AG08396 (cell line): Measurements from ENCODE around the gene TMEM106A.
"Not testable (repeated sequence)": the region's sequence is repeated elsewhere in the genome, so short reads cannot be mapped to it uniquely, and the experiment has no call there.

ENCODE experiments used
- DNase-seq: peaks from one replicate; pipeline ENCODE4 v3.0.0; 2012; ENCODE audit warnings: low spot score, mixed read lengths

Gene TMEM106A, protein sequence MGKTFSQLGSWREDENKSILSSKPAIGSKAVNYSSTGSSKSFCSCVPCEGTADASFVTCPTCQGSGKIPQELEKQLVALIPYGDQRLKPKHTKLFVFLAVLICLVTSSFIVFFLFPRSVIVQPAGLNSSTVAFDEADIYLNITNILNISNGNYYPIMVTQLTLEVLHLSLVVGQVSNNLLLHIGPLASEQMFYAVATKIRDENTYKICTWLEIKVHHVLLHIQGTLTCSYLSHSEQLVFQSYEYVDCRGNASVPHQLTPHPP

DNA sequence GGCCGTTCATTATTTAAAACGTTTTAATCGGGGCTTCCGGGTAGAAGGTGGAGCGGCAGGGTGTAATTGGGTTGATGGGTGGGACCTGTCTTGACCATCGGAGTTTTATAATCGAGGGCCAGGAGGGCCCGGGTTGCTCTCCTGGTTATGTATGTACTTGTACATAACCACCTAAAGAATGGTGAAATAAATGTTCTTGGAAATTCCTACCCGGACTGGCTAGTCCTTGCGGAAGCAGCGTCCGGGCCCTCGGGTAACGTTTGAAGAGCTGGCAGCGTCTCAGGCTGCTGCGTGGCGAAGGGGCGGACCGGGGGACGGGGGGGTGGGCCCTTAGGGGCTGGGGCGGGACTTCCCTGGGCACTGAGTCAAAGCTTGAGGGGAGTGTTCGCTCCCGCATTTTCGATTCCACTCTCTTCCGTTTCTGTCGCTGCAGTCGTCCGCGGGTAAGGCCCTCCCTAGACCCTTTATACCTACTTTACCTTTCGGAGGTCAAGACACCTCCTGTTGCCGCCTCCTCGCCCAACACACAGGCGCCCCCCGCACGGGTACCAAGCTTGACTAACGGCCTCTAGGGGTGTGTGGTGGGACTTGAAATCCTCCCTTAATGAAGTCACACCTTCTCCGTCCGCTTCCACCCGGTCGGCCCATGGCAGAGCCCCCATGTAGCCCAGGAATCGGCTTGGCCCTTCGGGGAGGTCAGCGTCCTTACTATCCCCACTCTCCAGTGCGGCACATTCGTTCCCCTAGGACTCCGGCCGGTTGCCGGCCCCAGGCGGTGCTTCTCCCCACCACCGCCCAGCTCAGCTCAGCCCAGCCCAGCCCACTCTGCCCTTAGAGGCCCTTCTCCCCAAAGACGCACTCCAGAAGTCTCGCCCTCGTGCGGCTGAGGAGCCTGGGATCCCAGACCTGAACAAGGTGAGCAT is at the start of gene TMEM106A:
TSS of gene TMEM106A (plus strand) at position 396 of the 923 bp plus-strand sequence. CDS start 1,167 bp downstream, outside the sequence.
- peak; percentile 96 for DNase-seq

DNA sequence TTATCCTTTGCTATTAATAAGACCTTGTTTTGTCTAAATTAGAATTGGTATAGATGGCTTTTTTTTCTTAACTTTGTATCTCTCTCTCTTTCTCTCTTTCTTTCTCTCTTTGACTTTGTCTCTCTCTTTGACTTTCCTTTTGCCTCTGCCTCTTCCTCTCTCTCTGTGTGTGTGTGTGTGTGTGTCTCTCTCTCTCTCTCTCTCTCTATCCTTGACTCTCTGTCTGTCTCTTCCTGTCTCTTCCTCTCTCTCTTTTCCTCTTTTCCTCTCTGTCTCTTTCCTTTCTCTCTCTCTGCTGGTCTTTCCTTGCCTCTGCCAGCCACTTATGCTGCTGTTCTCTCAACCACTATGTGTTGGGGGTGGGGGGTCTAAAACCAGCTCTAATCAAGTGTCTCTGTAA is 45.7 kb upstream of the TMEM106A start:
- not testable (repeated sequence) for DNase-seq

DNA sequence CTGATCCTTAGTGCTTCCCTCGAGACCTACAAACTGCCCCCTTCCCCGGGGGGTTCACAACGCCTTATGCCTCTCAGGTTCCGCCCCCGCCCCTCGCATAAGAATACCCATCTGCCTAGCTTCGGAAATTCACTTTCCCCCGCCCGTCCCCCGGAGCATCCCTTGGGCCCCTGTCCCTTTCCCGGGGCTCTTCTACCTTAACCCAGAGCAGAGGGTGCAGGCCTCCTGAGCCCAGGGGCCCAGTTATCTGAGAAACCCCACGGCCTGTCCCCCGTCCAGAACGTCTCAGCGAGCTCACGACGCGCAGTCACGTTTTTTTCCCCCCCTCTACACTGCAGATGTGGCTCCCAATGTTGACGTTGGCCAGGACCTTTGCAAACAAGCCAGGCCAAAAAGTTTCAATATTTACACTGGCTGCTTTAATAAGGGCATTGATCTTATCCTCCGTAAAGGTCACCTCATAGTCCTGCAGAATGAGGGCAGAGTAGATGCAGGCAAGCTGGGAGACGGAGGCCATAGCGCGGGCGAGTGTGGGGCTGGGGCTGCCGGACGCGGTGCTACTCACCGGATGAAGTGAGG is 42.0 kb upstream of the TMEM106A start:
- peak; percentile 27 for DNase-seq

DNA sequence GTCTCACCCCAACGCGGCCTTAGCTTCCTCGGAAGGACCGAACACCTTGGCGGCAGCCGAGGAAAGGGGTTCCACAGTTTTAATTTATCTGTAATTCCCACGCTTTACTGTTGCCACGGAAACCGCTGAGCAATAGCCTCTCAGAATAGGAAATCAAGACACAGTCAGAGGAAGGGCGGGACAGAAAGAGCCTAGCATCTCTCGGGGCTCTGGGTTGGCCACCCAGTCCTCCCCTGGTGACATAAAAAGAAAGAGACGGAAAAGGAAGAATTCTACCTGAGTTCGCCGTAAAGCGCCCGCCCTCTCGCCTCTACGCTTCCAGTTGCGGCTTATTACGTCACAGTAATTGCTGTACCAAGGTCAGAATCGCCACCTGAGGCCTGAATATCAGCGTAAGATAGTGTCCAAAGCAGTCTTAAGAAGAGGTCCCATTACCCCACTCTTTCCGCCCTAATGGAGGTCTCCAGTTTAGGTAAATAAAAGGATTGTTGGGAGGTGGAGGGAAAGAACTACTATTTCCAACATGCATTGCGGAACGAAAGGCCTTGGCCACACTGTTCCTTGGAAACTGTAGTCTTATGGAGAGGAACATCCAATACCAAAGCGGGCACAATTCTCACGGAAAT is 41.4 kb upstream of the TMEM106A start:
- peak; percentile 94 for DNase-seq

DNA sequence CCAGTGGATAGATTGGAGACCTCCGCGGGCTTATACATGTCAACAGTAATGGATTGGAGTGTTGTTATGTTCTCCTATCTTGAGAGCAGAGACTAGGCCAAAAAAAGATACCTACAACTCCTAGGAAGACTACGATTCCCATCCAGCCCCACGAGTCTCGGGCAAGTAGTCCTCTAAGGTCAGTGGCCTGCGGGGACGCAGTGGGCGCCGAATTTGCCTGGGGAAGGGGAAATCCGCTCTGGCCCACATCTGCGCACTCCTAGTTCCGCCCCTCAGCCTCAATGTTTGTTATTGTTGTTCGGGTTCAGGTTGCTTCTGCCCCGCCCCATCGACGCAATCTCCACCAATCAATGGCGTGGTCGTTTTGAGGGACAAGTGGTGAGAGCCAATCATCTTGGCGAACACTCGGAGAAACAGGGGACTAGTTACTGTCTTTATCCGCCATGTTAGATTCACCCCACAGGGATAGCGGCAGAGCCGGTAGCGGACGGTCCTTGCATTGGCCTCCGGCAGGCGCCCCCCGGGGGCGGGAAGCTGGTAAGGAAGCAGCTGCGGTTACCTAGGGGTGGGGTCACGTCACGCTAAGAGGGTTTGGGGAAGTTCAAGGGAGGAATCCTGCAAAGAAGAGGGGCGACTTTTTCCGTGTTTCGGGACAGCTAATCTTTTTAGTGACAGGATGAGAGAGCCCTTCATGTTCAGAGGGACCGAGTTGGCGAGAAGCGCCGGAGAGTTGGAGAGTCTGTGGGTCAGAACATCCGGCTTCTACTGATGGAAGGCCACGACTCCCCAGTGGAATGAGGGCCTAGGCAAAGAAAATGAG is 40.7 kb upstream of the TMEM106A start, which contains the start of gene NBR1:
TSS of gene NBR1 (plus strand) at position 449 of the 820 bp plus-strand sequence. CDS start 4,586 bp downstream, outside the sequence.
- DNase-seq = peak; percentile 93

DNA sequence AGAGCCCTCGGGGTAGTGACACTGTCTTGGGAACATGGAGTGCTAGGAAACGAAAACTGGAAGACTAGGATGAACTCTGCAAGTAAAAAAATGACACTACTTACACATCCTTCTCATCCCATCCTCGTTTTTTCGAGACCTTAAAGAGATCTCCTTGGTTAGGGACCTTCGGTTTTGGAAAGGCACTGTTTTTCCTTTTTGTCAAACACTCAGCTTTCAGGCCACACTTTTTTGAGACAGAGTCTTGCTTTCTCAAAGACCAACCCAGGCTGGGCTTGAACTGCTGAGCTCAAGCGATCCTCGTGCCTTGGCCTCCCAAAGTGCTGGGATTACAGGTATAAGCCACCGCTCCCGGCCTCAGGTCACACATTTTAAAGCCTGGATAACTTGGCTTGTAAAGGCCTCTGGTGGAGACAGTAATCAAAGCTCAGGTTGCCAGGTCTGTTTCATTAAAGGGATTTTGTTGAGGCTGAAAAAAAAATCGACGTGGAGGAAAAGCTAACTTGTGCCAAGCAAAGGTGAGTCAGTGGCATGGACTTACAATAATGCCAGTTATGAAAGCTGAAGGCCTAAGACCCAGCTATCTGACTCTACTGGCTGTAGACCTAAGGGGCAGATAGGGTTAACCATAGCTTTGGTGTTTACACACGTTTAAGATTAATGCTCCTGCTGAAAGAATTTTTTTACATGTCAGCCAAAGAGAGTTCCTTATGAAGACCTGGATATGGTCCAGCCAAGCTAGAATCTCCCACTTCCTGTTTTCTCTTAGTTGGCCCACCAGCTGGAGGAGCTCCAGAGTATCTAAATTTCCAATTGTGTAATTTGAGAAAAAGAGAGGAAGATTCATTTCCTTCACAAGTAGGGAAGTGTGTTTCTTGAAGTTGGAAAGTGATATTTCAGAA is 39.8 kb upstream of the TMEM106A start:
- peak; percentile 66 for DNase-seq

DNA sequence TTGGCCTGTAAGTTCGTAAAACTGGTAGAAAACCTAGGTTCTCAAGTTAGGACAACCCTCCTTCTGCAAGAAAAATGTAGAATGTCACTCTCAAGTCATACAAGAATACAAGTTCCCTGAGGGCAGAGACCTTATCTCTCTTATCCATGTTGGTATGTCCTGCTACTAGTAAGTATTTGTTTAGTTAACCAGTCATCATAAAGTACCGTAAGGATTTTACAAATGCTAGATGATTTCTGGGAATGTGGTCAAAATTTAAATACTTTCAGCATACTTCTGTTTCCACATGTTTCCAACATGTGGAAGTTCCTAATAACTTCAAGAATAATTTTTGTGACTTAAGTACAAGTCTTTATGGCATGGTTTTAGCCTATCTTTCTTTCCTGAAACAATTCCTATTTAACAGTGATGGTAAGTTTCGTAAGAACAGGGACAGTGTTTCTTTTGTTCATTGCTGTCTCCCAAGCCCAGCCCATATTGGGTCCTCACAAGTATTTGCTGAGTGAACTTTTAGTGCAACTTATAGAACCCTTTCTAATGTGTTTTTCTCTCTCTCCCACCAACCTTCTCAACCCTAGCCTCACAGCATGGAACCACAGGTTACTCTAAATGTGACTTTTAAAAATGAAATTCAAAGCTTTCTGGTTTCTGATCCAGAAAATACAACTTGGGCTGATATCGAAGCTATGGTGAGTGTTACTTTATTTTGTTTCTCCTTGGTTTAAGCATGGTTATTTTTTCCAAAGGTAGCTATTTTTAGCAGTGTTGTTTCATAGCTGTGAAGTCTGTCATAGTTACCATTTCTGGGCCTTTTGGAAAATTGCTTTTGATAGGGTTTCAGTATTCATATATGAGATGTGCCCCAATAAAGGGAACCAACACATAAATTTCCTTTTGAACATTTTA is 36.2 kb upstream of the TMEM106A start:
- no peak for DNase-seq

DNA sequence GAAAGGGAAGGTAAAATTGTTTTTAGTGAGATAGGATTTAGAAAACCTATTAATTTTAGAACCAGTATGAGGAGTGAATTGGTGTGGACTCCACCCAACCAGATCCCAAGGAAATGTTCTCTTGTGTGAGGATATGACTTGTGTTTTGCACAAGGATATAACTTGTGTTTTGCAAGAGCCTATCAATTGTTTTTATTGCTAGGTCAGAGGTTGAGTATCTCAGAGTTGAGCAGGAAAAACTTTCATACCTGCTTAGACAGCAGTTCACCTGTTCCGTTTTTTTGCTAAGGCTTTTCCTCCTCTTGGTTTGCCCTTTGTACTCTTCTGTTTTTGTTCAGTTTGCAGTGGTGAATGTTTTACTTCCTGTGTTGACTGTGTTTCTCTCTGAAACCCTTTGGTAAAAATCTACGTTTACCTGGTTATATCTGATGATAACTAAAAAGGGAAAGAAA is 35.5 kb upstream of the TMEM106A start:
- DNase-seq = no peak

DNA sequence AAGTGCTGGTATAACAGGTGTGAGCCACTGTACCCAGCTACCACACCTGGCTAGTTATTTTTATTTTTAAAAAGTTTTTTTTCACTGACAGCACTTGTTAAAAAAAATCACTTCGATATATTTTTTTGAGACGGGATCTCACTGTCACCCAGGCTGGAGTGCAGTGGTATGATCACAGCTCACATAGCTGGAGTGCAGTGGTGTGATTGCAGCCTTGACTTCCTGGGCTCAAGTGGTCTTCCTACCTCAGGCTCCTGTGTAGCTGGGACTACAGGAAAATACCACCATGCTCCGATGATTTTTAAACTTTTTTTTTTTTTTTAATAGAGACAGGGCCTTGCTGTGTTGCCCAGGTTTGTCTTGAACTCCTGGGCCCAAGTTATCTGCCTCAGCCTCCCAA is 27.8 kb upstream of the TMEM106A start:
- no peak for DNase-seq

DNA sequence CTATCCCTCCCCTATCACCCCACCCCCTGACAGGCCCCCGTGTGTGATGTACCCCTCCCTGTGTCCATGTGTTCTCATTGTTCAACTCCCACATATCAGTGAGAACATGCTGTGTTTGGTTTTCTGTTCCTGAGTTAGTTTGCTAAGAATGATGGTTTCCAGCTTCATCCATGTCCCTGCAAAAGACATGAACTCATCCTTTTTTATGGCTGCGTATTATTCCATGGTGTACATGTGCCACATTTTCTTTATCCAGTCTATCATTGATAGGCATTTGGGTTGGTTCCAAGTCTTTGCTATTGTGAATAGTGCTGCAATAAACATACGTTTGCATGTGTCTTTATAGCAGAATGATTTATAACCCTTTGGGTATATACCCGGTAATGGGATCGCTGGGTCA is 25.0 kb upstream of the TMEM106A start:
- DNase-seq = not testable (repeated sequence)

DNA sequence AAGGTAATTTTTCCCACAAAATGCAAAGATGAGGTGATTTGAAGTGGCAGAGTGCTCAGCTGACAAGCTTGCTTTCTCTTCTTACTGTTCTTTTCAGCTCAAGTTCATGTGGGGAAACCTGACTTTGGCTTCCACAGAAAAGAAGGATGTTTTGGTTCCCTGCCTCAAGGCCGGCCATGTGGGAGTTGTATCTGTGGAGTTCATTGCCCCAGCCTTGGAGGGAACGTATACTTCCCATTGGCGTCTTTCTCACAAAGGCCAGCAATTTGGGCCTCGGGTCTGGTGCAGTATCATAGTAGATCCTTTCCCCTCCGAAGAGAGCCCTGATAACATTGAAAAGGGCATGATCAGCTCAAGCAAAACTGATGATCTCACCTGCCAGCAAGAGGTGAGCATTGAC is 18.4 kb upstream of the TMEM106A start:
- no peak for DNase-seq

DNA sequence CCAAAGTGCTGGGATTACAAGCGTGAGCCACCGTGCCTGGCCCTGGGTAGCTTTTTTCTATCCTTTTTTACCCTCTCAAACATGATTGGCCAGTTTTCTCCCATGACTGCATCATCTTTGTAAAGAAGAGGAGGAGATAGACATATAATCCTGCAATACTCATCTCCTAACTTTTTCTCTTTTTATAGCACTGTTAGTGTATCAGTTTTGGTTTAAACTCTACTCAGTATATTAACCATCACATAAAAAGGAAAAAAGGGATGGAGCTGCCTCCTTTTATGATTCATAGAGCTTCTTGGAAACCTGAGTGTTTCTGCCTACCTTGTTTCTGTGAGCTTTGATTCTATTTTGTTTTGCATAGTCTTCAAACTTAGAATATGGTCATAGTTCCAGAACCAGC is 12.0 kb upstream of the TMEM106A start:
- DNase-seq = no peak

DNA sequence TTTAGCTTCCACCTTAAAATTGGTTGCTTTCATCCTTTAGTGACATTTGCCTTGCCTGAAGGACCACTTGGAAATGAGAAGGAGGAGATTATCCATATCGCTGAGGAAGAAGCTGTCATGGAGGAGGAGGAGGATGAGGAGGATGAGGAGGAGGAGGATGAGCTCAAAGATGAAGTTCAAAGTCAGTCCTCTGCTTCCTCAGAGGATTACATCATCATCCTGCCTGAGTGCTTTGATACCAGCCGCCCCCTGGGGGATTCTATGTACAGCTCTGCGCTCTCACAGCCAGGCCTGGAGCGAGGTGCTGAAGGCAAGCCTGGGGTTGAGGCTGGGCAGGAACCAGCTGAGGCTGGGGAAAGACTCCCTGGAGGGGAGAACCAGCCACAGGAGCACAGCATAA is 11.5 kb upstream of the TMEM106A start:
- DNase-seq = no peak

DNA sequence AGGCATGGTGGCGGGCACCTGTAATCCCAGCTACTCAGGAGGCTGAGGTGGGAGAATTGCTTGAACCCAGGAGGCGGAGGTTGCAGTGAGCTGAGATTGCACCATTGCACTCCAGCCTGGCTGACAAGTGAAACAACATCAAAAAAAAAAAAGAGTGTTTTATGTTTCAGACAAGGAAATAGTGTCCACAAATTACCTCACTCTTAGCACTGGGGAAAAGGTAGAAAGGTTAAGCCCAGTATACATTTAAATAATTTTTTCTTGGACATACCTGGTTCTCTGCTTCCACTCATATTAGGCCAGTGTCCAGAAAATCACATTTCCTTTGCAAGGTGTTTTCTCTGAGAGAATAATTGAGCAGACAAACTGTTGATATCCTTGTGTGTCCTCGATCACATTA is 8.7 kb upstream of the TMEM106A start:
- DNase-seq = not testable (repeated sequence)

DNA sequence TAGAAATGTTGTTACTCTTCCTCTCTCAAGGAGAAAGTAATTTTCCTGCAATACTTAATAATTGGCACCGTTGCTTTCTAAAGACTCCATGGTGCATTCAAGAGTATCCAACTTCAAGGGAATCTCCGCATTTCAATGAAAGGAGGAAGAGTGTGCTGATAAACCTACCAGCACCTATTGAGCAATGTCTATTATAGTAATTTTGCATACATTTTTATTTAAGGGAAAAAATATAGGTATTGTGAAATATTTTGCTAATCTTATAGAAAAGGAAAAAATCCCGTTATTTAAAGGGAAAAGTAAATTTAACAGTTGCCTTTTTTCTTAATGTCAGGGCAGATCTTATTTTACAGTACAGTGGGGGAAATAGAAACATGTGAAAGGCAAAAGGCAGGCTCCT is 1.1 kb upstream of the TMEM106A start:
- no peak for DNase-seq

DNA sequence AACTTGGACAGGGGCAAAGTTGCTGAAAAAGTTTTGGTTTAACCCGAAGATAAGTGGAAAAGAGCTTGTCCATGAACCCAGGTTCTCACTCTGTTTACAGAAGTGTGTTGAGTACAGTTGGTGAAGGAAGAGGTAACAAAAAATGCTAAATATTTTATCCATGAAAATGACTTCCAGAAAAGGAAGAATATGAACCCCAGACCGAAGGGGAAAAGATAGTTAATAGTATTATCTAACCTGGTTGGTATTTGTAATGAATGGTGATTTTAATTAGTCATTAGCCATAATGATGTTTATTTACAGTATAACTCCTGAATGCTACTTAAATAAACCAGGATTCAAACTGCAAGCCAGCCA is 574 bp upstream of the TMEM106A start:
- no peak for DNase-seq

DNA sequence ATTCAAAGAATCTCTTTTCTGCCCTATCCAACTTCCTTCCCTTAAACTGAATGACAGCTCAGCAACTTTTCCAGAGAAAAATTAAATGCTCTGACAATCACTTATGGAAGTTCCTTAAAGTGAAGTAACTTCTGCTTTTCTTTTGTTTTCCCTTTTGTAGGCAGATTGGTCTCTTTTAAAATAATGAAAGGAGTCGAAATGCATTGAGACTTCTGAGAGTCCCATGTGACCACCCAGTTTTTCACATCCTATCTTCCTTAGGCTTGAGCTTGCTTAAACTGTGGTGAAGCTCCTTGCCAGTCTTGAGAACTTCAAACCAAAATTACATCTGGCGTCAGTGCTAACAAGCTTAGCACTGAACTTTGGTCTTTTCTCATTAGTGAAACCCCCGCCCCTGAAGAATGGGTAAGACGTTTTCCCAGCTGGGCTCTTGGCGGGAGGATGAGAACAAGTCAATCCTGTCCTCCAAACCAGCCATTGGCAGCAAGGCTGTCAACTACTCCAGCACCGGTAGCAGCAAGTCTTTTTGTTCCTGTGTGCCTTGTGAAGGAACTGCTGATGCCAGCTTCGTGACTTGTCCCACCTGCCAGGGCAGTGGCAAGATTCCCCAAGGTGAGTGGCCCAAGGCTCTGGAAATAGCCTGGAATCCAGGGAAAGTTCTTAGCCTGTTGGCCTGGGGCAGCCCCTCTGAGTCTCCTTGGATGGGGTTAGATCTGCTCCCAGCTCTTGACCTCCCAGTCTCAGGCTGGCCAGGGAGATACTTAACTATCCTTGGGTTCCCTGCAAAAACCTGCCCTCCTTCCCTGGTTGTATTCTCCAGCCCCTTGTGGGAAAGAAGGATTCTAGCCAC is 1.2 kb downstream of the TMEM106A start:
- no peak for DNase-seq

DNA sequence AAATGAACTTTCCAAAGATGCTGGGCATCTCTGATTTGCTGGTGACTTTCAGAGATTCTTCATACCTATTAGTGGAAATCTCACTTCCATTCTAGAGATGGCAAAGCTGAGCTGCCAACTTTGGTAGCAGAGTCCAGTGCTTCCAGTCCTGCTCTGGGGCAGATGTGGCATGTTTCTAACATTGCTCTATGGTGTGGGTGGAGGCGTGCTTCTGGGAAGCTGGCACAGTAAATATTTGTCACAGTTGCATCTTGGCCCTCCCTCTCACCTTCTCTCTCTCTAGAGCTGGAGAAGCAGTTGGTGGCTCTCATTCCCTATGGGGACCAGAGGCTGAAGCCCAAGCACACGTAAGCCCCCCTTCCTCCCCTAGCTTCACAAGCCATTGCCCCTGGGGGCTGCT is 1.9 kb downstream of the TMEM106A start:
- no peak for DNase-seq
